ENCODE data around the gene PTPN18.

DNA sequence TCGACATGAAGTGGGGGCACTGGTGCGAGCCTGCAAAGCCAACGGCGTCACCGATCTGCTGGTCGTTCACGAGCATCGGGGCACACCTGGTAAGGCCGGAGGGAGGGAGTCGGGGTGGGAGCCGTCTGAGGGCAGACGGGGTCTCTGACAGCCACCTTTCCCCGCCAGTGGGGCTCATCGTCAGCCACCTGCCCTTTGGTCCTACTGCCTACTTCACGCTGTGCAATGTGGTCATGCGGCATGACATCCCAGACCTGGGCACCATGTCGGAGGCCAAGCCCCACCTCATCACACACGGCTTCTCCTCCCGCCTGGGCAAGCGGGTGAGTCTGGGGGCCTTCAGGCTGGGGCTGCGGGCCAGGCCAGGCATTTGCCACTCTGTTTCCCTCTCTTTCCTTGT lies 10.2 kb upstream of the PTPN18 start:
- no peak for TF ChIP-seq CTCF (IDR thresholded peaks at IDR 0.05)
- no peak for TF ChIP-seq POLR2A (IDR thresholded peaks at IDR 0.05)

Measured in heart left ventricle (tissue), 13 donors.